ENCODE data around the gene RCC2. TPM values are rescaled to one million over a fixed set of nuclear protein-coding genes. Genes with fewer than 3 reads are reported as not detected.

The RCC2 gene
- total RNA-seq, 1 donor from 2014 or later: 8.0 TPM

GRCh38 chr1:17381161-17381560, 58.3 kb downstream of the RCC2 start:
- no peak for DNase-seq (ENCODE audit: low spot score)
- ATAC-seq: no peak

GRCh38 chr1:17377325-17377953, 62.0 kb downstream of the RCC2 start:
- no peak for DNase-seq (ENCODE audit: low spot score)
- no peak for ATAC-seq

GRCh38 chr1:17375651-17376050, 63.8 kb downstream of the RCC2 start:
- ATAC-seq: no peak
- DNase-seq (ENCODE audit: low spot score): no peak

- DNase-seq (ENCODE audit: low spot score) (no peak), ATAC-seq (no peak)
Observed at GRCh38 chr1:17372955-17373354, 66.5 kb downstream of the RCC2 start.

- no peak for DNase-seq (ENCODE audit: low spot score)
- ATAC-seq: no peak
Observed at GRCh38 chr1:17371896-17372295, 67.6 kb downstream of the RCC2 start, which contains the start of gene PADI6. Gene PADI6, plus strand, starts transcription at chr1:17372196. Its CDS starts 50 bp downstream, at chr1:17372246.

GRCh38 chr1:17370618-17371017, 68.9 kb downstream of the RCC2 start:
- DNase-seq (ENCODE audit: low spot score) (no peak), ATAC-seq (peak; percentile 39)

- DNase-seq (ENCODE audit: low spot score): no peak
- no peak for ATAC-seq
Observed at GRCh38 chr1:17369466-17369865, 70.0 kb downstream of the RCC2 start.

GRCh38 chr1:17365293-17365692, 74.2 kb downstream of the RCC2 start:
- DNase-seq (ENCODE audit: low spot score) (no peak), ATAC-seq (no peak)

GRCh38 chr1:17363771-17364170, 75.7 kb downstream of the RCC2 start:
- ATAC-seq (no peak), DNase-seq (ENCODE audit: low spot score) (no peak)

GRCh38 chr1:17363351-17363750, 76.1 kb downstream of the RCC2 start:
- ATAC-seq (no peak), DNase-seq (ENCODE audit: low spot score) (no peak)

- ATAC-seq (no peak), DNase-seq (ENCODE audit: low spot score) (no peak)
Observed at GRCh38 chr1:17361687-17362086, 77.8 kb downstream of the RCC2 start.

- ATAC-seq (no peak), DNase-seq (ENCODE audit: low spot score) (no peak)
Observed at GRCh38 chr1:17360272-17360956, 79.1 kb downstream of the RCC2 start.

- no peak for ATAC-seq
Observed at GRCh38 chr1:17359808-17360207, 79.7 kb downstream of the RCC2 start.

GRCh38 chr1:17359031-17359430, 80.4 kb downstream of the RCC2 start:
- no peak for DNase-seq (ENCODE audit: low spot score)
- no peak for ATAC-seq

More at GRCh38 chr1:17359808-17360207, 79.7 kb downstream of the RCC2 start:
- no peak for DNase-seq (ENCODE audit: low spot score)

GRCh38 chr1:17358557-17358956, 80.9 kb downstream of the RCC2 start:
- no peak for DNase-seq (ENCODE audit: low spot score)

More at GRCh38 chr1:17358557-17358956, 80.9 kb downstream of the RCC2 start:
- no peak for ATAC-seq

Other genes starting within 250 kb of the RCC2 start
- gene PADI1, start 234.5 kb downstream of the RCC2 start, total RNA-seq: not detected
- not detected for gene PADI3, start 190.6 kb downstream of the RCC2 start, total RNA-seq
- gene PADI4, start 131.5 kb downstream of the RCC2 start, total RNA-seq: 0.45 TPM
- not detected for gene PADI6, start 67.5 kb downstream of the RCC2 start, total RNA-seq
- 126 TPM for gene ARHGEF10L, start 100.0 kb upstream of the RCC2 start, total RNA-seq